ENCODE data around the gene SYNPO2L.
"Not testable (repeated sequence)": the region's sequence is repeated elsewhere in the genome, so short reads cannot be mapped to it uniquely, and the experiment has no call there.

DNA sequence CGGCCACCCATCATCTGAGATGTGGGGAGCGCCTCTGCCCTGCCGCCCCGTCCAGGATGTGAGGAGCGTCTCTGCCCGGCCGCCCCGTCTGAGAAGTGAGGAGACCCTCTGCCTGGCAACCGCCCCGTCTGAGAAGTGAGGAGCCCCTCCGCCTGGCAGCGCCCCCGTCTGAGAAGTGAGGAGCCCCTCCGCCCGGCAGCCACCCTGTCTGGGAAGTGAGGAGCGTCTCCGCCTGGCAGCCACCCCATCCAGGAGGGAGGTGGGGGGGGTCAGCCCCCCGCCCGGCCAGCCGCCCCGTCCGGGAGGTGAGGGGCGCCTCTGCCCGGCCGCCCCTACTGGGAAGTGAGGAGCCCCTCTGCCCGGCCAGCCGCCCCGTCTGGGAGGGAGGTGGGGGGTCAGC is 33.8 kb upstream of the SYNPO2L start:
- not testable (repeated sequence) for TF ChIP-seq EZH2phosphoT487 (IDR thresholded peaks at IDR 0.05; ENCODE audit: insufficient read depth, low read depth); EZH2 (IDR thresholded peaks at IDR 0.05; ENCODE audit: insufficient read depth, poor library complexity, severe bottlenecking)

Data from GM23248 (cell line).